ENCODE measurements around the gene C3. TPM values are rescaled to one million over a fixed set of nuclear protein-coding genes. Genes with fewer than 3 reads are reported as not detected.

Gene C3
- total RNA-seq, 4 donors from 2014 or later: 262 to 1,114 (median 554) TPM

GRCh38 chr19:6699935-6700334 is 20.5 kb downstream of the C3 start:
- TF ChIP-seq, protein P1, sequence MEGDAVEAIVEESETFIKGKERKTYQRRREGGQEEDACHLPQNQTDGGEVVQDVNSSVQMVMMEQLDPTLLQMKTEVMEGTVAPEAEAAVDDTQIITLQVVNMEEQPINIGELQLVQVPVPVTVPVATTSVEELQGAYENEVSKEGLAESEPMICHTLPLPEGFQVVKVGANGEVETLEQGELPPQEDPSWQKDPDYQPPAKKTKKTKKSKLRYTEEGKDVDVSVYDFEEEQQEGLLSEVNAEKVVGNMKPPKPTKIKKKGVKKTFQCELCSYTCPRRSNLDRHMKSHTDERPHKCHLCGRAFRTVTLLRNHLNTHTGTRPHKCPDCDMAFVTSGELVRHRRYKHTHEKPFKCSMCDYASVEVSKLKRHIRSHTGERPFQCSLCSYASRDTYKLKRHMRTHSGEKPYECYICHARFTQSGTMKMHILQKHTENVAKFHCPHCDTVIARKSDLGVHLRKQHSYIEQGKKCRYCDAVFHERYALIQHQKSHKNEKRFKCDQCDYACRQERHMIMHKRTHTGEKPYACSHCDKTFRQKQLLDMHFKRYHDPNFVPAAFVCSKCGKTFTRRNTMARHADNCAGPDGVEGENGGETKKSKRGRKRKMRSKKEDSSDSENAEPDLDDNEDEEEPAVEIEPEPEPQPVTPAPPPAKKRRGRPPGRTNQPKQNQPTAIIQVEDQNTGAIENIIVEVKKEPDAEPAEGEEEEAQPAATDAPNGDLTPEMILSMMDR (IDR thresholded peaks at IDR 0.05; ENCODE audit: low read depth): no peak

DNA sequence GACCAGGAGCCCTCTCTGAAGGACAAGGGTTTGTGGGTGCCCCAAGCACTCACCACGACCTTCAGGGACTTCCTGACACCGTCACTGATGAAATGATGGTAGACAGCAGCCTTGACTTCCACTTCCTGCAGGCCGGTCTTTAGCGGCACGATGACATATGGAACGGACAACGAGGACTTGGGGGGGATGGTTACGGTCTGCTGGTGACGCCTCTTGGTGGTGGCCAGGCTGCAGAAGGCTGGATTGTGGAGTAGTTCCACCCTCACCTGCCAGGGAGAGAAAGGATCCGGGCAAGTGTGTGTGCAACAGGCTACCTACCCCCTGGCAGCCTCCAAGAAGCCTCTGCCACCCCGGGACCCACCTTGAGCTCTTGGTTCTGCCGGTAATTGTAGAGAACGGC is 23.2 kb downstream of the C3 start:
- TF ChIP-seq, protein P1 (IDR thresholded peaks at IDR 0.05; ENCODE audit: low read depth): no peak

DNA sequence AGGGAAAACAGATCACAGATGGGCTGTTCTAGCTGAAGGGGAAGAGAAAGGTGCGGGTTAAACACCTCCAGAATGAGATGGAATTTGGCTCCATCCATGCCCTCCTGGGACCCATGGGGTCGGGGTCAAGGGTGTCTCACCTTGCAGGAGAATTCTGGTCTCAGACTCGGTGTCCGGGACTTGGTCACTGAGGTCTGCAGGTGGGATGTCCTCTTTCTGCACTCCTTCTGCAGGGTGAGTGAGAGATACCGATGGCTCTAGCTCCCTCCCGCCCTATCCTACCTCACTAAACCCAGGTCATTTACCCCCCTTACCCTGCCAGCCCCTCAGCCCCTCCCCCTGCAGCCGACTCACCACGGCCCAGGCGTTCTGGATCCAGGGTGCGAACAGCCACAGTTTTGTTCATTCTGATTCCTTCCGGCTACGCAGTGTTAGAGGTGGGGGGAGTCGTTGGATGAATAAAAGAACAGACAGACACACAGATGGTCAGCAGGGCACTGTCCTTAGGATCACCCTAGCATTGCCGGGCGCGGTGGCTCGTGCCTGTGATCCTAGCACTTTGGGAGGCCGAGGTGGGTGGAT is 24.1 kb downstream of the C3 start:
- TF ChIP-seq, protein P1 (IDR thresholded peaks at IDR 0.05; ENCODE audit: low read depth): no peak

DNA sequence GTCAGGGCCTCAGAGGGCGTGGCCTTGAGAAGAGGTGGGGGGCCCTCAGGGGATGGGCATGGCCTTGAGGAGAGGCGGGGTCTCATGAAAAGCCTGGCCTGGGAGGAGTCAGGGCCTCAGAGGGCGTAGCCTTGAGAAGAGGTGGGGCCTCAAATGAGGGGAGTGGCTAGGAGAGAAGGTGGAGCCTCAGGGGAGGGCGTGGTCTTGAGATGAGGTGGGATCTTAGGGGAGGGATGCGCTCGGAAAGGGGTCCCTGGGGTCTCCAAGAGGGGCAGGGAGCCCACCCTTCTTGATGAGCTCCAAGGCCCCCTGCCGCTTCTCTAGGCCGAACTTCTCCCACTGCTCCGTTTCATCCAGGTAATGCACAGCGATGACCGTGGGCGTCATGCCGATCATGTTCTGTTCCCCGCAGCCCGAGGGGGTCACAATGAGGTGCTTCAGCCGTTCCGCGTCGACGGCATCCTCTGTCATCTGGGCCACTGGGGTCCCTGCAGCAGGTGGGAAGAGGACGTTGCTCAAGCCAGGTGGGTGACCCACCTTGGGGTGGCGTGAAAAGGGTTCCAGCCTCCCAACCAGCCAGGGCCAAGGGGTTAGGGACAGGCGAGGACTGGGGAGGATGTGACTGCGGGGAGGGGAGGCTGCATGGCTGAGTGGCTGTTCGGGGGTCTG is 26.2 kb downstream of the C3 start:
- TF ChIP-seq, protein P1 (IDR thresholded peaks at IDR 0.05; ENCODE audit: low read depth): no peak

GRCh38 chr19:6693681-6694080 is 26.8 kb downstream of the C3 start:
- TF ChIP-seq, protein P1 (IDR thresholded peaks at IDR 0.05; ENCODE audit: low read depth): no peak

DNA sequence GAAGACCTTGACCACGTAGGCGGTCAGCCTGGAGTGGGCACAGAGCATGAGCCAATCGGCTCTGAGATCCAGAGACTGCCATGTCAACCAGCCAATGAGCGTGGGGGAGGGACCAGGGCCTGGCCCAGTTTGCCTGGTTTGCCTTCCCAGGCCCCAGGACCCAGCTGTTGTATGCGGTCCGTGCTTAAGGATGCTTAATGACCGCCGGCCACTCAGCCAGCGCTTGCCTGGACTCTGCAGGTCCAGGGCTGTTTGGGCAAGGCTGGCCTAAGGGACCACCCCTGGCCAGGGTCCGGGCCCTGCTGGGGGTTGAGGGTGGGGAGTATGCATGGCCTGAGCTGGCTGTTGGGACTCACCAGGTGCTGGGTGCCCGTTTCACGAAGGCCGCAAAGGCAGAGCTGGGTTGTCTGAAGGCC is 27.4 kb downstream of the C3 start:
- TF ChIP-seq, protein P1 (IDR thresholded peaks at IDR 0.05; ENCODE audit: low read depth): no peak

DNA sequence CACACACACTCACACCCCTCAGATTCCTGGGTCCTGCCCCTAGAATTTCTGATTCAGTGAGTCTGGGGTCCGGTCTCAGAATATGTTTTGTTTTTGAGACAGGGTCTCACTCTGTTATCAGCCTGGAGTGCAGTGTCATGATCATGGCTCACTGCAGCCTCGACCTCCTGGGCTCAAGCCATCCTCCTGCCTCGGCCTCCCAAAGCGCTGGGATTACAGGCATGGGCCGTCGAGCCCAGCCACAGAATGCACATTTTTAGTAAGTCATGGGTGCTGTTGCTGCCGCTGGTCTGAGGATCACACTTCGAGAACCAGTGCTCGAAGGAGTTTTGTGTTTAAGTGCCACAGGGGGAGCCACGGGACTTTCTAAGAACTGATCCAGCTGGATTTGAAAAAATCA is 28.4 kb downstream of the C3 start:
- TF ChIP-seq, protein P1 (IDR thresholded peaks at IDR 0.05; ENCODE audit: low read depth): no peak

Measured in subcutaneous adipose tissue (tissue), 4 donors.